Activated naive CD8-positive, alpha-beta T cell (primary cell): ENCODE data around the gene DNASE1.
"Not testable (repeated sequence)": the region's sequence is repeated elsewhere in the genome, so short reads cannot be mapped to it uniquely, and the experiment has no call there.

Source experiments
- H3K27ac Mint-ChIP-seq: one replicate; pipeline ENCODE4 v1.8.0; 2021; ENCODE audit warnings: mixed read lengths
- H3K27me3 Mint-ChIP-seq: one replicate; pipeline ENCODE4 v1.8.0; 2021; ENCODE audit warnings: mixed read lengths
- H3K36me3 Mint-ChIP-seq: one replicate; pipeline ENCODE4 v1.8.0; 2021; ENCODE audit warnings: mixed read lengths
- H3K4me1 Mint-ChIP-seq: one replicate; pipeline ENCODE4 v1.8.0; 2021; ENCODE audit warnings: low read depth, mixed read lengths
- H3K4me3 Mint-ChIP-seq: one replicate; pipeline ENCODE4 v1.8.0; 2021; ENCODE audit warnings: mild to moderate bottlenecking, mixed read lengths
- H3K9me3 Mint-ChIP-seq: one replicate; pipeline ENCODE4 v1.8.0; 2021; ENCODE audit warnings: low read depth, mixed read lengths

DNASE1 gene

DNA sequence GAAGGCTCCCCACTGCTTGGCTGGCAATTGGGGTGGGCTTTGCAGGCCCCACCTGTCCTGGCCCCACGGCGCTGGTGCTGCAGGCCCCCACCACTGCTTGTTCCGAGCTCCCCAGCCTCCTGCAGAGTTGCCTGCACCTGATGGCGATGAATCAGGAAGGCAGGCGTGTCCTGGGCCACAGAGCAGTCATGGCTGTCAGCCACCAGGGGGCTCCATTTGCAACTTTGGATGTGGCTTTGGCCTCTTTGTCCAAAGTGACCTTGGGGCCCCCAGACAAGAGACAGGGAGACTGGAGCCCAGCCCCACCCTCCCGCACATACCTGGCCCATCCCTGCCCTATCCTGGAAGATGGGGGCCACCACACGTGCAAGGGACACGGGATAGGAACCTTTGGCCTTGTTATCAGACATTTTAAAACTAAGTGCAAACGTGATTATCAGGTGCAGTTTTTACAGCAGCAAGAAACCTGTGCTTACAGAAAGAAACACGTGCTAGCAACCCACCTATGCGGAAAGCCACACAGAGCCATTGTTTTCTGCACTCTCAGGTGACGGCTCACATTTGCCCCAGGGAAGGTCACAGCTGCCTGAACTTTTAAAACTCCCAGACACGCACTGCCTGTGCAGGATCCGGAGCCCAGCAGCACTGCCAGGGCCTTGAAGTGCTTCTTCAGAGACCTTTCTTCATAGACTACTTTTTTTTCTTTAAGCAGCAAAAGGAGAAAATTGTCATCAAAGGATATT is at the start of gene DNASE1:
TSS of gene DNASE1 (plus strand) at position 443 of the 743 bp plus-strand sequence. CDS start 683 bp downstream, outside the sequence.
- Mint-ChIP-seq H3K27me3 (no peaks in the 10 kb centered on the region), H3K36me3 (peaks cover 3% of the 10 kb centered on the region), H3K27ac (peak within 1 kb of the TSS; percentile 46), H3K4me1 (peaks cover 9% of the 10 kb centered on the region), H3K9me3 (no peaks in the 10 kb centered on the region), H3K4me3 (no peak within 1 kb of the TSS)

GRCh38 chr16:3606441-3606840 is 48.0 kb upstream of the DNASE1 start:
- Mint-ChIP-seq H3K4me3 (no peak overlapping the region), H3K27me3 (no peaks in the 10 kb centered on the region), H3K27ac (no peak overlapping the region), H3K9me3 (no peaks in the 10 kb centered on the region), H3K4me1 (peaks cover 19% of the 10 kb centered on the region), H3K36me3 (peaks cover 4% of the 10 kb centered on the region)

DNA sequence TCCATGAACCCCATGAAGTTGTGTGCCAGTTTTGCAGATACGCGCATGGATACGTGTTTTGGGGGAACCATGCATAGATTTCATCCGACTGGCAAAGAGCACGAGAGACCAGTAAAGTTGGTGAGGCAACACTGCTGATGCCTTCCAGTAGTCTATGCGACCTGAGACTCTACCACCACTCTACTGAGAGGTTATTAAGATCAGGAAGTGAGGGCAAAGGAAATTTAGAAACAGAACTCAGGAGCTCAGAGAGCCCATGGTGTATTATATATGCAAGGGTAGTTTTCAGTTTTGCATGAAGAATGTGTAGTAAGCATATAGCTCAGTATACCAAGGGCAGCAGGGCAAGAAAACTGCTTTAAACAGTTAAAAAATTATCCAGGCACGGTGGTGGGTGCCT is 47.3 kb upstream of the DNASE1 start:
- Mint-ChIP-seq H3K4me3 (no peak overlapping the region), H3K36me3 (peaks cover 2% of the 10 kb centered on the region), H3K27me3 (no peaks in the 10 kb centered on the region), H3K27ac (no peak overlapping the region), H3K4me1 (peaks cover 24% of the 10 kb centered on the region), H3K9me3 (no peaks in the 10 kb centered on the region)

DNA sequence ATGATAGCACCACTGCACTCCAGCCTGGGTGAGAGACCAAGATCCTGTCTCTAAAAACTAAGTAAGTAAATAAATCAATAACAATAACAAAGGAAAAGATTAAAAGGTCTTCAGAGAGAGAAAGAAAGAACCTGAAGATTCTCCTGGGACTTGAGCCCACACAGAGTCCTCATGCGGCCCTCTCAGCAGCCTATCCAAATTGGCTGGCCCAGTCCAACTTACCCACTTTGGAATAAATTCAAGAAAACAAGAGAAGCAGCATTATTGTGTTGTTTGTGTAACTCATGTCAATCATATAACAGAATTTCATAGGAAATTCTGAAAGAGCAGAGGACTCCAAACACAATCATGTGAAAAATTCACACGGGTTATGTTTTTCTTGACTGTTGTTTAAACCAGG is 46.9 kb upstream of the DNASE1 start:
- Mint-ChIP-seq H3K27me3 (no peaks in the 10 kb centered on the region), H3K9me3 (no peaks in the 10 kb centered on the region), H3K4me1 (peaks cover 26% of the 10 kb centered on the region), H3K36me3 (peaks cover 2% of the 10 kb centered on the region), H3K4me3 (no peak overlapping the region), H3K27ac (no peak overlapping the region)

DNA sequence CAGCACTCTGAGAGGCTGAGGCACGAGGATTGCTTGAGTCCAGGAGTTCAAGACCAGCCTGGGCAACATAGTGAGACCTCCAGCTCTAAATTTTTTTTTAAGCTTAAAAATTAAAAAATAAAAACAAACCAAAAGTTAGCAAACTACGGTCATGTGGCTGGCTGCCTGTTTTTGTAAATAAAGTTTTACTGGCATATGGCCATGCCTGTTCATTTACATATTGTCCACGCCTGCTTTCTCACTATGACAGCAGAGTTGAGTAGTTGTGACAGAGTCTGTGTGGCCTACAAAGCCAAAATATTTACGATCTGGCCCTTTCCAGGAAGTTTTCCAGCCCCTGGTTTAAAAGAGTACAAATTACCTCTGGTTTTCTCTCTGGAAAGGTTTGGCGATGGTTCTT is 46.4 kb upstream of the DNASE1 start:
- no peaks in the 10 kb centered on the region for H3K9me3 Mint-ChIP-seq
- H3K27ac Mint-ChIP-seq = no peak overlapping the region
- H3K4me3 Mint-ChIP-seq = no peak overlapping the region
- peaks cover 2% of the 10 kb centered on the region for H3K36me3 Mint-ChIP-seq
- no peaks in the 10 kb centered on the region for H3K27me3 Mint-ChIP-seq
- peaks cover 30% of the 10 kb centered on the region for H3K4me1 Mint-ChIP-seq

- not testable (repeated sequence) for H3K27ac Mint-ChIP-seq, H3K27me3 Mint-ChIP-seq, H3K9me3 Mint-ChIP-seq, H3K4me3 Mint-ChIP-seq, H3K36me3 Mint-ChIP-seq
- H3K4me1 Mint-ChIP-seq = peaks cover 36% of the 10 kb centered on the region
Observed at GRCh38 chr16:3608976-3609375, 45.5 kb upstream of the DNASE1 start.

DNA sequence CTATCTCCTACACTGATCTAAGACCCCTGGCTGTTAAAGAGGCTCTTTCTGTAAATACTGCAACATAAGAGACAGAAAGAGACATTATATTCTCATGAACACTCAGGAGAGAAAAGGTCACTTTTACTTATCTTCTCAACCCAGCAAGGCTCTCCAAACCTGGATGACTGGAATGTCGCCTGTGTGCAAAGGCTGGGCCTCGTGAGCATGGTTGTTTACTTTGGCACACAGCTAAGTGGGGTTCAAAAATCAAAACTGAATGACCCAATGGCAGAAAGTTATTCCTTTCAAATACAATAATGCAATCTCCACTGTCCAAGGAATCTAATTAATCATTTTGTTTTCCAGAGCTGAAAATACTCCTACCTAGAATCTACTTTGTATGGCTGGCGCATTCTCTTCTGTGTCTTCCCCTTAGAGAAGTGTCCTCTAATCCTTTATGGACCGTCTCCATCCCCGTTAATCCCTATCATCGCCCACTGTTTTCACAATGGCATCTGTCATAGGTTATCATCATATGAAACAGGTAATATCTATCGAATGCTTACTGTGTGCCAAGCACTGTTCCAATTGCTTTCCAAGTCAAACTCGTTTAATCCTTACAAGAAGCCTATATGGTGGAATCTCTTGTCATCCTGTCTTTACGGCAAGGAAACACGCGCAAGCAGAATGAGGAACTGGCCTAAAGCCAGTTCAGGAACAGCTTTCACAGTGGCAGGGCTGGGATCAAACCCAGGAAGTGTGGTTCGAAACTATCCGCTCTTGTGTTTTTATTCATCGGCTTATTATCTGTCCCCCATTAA is 44.4 kb upstream of the DNASE1 start:
- H3K4me3 Mint-ChIP-seq = peak overlapping the region; percentile 99
- peaks cover 46% of the 10 kb centered on the region for H3K4me1 Mint-ChIP-seq
- peaks cover 2% of the 10 kb centered on the region for H3K36me3 Mint-ChIP-seq
- peak overlapping the region; percentile 46 for H3K27ac Mint-ChIP-seq
- H3K9me3 Mint-ChIP-seq = no peaks in the 10 kb centered on the region
- no peaks in the 10 kb centered on the region for H3K27me3 Mint-ChIP-seq

DNA sequence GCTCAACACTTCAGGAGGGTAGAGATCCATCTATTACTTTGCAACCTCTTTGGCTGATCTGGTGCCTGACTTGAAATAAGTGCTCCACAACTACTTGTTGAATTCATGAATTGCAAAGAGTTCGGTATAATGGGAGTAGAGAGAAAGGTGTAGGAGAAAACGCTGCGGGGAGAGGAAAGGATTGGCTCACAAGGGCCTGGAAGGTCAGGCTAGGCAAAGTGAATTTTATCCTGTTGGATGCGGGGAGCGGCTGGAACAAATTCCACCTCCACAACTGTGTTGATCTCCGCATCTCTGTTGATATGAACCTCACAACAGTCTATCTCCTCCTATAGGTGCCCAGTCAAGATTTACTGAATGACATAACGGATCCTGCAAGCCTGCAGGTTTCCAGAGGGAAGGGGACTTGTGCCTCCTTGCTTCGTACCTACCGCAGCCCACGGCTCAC is 43.8 kb upstream of the DNASE1 start:
- H3K4me3 Mint-ChIP-seq = peak overlapping the region; percentile 99
- peaks cover 52% of the 10 kb centered on the region for H3K4me1 Mint-ChIP-seq
- no peaks in the 10 kb centered on the region for H3K27me3 Mint-ChIP-seq
- H3K36me3 Mint-ChIP-seq = peaks cover 2% of the 10 kb centered on the region
- peak overlapping the region; percentile 46 for H3K27ac Mint-ChIP-seq
- H3K9me3 Mint-ChIP-seq = no peaks in the 10 kb centered on the region

DNA sequence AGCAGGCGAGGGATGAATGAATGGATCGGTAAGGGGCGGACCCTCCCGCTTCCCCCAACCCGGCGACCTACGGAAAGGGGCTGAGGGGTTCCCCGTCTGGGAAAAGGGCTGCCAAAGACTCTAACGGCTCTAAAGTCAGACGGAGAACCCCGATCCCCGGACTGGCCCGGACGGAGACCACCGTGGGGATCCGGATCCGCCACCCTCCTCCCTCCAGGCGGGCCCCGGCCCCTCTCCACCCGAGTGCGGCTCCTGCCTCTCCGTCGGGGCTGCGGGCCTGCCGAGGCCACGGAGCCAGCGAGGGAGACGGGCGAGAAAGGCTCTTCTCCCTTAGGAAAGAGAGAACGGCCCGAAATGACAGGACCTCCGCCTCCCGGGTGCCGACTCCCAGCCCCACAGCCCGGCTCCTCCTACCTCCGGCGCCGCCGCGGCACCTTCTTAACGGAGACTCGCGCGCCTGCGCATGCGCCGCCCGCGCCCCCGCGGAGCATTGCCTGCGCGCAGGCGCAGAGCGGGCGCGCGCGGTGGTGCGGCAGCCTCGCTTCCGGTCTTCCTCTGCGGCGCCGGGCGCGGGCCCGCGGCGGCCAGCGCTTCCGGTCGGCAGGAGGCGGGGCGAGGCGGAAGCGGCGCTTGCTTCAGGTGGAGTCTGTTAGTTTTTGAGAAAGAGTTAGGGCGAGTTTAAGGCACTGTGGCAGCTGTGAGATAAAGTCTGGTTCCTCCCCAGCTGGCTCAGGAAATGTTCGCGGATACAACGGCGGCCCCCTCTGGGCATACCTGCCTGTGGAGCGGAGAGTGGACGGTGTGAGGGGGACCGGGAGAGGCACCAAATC is 43.1 kb upstream of the DNASE1 start, which contains the start of gene SLX4:
TSS of gene SLX4 (minus strand) at position 461 of the 830 bp plus-strand sequence. CDS start 2,642 bp downstream, outside the sequence.
- Mint-ChIP-seq H3K27ac (peak within 1 kb of the TSS; percentile 96), H3K4me3 (peak within 1 kb of the TSS; percentile 99), H3K36me3 (peaks cover 2% of the 10 kb centered on the region), H3K27me3 (no peaks in the 10 kb centered on the region), H3K9me3 (no peaks in the 10 kb centered on the region), H3K4me1 (peaks cover 54% of the 10 kb centered on the region)

- peaks cover 3% of the 10 kb centered on the region for H3K36me3 Mint-ChIP-seq
- no peaks in the 10 kb centered on the region for H3K9me3 Mint-ChIP-seq
- H3K27me3 Mint-ChIP-seq = no peaks in the 10 kb centered on the region
- H3K27ac Mint-ChIP-seq = peak overlapping the region; percentile 80
- peak overlapping the region; percentile 99 for H3K4me3 Mint-ChIP-seq
- peaks cover 49% of the 10 kb centered on the region for H3K4me1 Mint-ChIP-seq
Observed at GRCh38 chr16:3612510-3613466, 41.7 kb upstream of the DNASE1 start.

DNA sequence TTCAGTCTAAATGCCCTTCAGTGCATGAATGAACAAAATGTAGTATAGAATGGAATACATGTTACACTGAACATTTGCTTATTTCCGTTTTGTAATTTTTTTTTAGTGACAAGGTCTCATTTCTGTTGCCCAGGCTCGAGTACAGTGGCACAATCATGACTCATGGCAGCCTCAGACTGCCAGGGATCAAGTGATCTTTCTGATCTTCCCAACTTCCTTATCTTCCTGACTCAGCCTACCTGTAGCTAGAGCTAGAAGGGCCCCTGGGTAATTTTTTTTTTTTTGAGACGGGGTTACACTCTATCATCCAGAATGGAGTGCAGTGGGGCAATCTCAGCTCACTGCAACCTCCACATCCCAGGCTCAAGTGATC is 35.7 kb upstream of the DNASE1 start:
- Mint-ChIP-seq H3K4me3 (no peak overlapping the region), H3K9me3 (no peaks in the 10 kb centered on the region), H3K27me3 (no peaks in the 10 kb centered on the region), H3K4me1 (peaks cover 36% of the 10 kb centered on the region), H3K27ac (no peak overlapping the region), H3K36me3 (peaks cover 6% of the 10 kb centered on the region)

DNA sequence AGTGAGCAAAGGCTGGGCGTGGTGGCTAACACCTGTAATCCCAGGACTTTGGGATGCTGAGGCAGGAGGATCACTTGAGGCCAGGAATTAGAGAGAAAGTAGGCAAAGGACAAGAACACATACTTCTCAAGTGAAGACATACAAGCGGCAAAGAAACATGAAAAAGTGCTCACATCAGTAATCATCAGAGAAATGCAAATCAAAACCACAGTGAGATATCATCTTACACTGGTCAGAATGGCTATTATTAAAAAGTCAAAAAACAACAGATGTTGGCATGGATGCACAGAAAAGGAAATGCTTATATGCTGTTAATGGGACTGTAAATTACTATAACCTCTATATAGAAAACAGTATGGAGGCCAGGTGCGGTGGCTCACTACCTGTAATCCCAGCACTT is 30.8 kb upstream of the DNASE1 start:
- Mint-ChIP-seq H3K4me1 (peaks cover 38% of the 10 kb centered on the region), H3K27me3 (no peaks in the 10 kb centered on the region), H3K27ac (no peak overlapping the region), H3K9me3 (no peaks in the 10 kb centered on the region), H3K36me3 (no peaks in the 10 kb centered on the region), H3K4me3 (no peak overlapping the region)

GRCh38 chr16:3625331-3625730 is 29.2 kb upstream of the DNASE1 start:
- H3K27ac Mint-ChIP-seq = peak overlapping the region; percentile 86
- H3K4me1 Mint-ChIP-seq = peaks cover 42% of the 10 kb centered on the region
- no peaks in the 10 kb centered on the region for H3K36me3 Mint-ChIP-seq
- H3K27me3 Mint-ChIP-seq = no peaks in the 10 kb centered on the region
- no peak overlapping the region for H3K4me3 Mint-ChIP-seq
- no peaks in the 10 kb centered on the region for H3K9me3 Mint-ChIP-seq
